GM23248 (cell line): ENCODE data around the gene CACNB3. TPM values are rescaled to one million over a fixed set of nuclear protein-coding genes. Genes with fewer than 3 reads are reported as not detected.

Experiments
- DNase-seq: peaks from one replicate; pipeline ENCODE4 v3.0.0-alpha.2; 2015
- H2AFZ ChIP-seq: fragments of 200-600 bp; sonication (generic); 2 replicates; pipeline ENCODE4 v1.6.1; 2016; ENCODE audit warnings: antibody characterized with exemption
- H3F3A ChIP-seq: fragments of 200-600 bp; sonication (generic); 2 replicates; pipeline ENCODE4 v1.6.1; 2016; ENCODE audit warnings: mild to moderate bottlenecking, antibody characterized with exemption, mixed run types; ENCODE audit not compliant: insufficient read depth
- H3K27ac ChIP-seq: fragments of 200-600 bp; sonication (generic); 2 replicates; pipeline ENCODE4 v1.5.1; 2016; ENCODE audit warnings: mild to moderate bottlenecking
- H3K27me3 ChIP-seq: fragments of 200-600 bp; sonication (generic); replicated peaks from 2 replicates; pipeline ENCODE4 v1.6.1; 2016; ENCODE audit warnings: mild to moderate bottlenecking; ENCODE audit not compliant: insufficient read depth
- H3K36me3 ChIP-seq: fragments of 200-600 bp; sonication (generic); 2 replicates; pipeline ENCODE4 v1.6.1; 2016; ENCODE audit warnings: low read depth, mild to moderate bottlenecking
- H3K4me1 ChIP-seq: fragments of 200-600 bp; sonication (generic); 2 replicates; pipeline ENCODE4 v1.6.1; 2016; ENCODE audit warnings: mild to moderate bottlenecking; ENCODE audit not compliant: insufficient read depth
- H3K4me2 ChIP-seq: fragments of 200-600 bp; sonication (generic); one replicate; pipeline ENCODE4 v1.6.1; 2016; ENCODE audit warnings: mild to moderate bottlenecking; ENCODE audit not compliant: unreplicated experiment
- H3K4me3 ChIP-seq: fragments of 200-600 bp; sonication (generic); 2 replicates; pipeline ENCODE4 v1.5.1; 2016; ENCODE audit warnings: mild to moderate bottlenecking
- H3K79me2 ChIP-seq: fragments of 200-600 bp; sonication (generic); 2 replicates; pipeline ENCODE4 v1.6.1; 2016; ENCODE audit warnings: mild to moderate bottlenecking; ENCODE audit not compliant: insufficient read depth
- H3K9ac ChIP-seq: fragments of 200-600 bp; sonication (generic); 2 replicates; pipeline ENCODE4 v1.6.1; 2016; ENCODE audit warnings: mild to moderate bottlenecking
- H3K9me2 ChIP-seq: fragments of 200-600 bp; sonication (generic); 2 replicates; pipeline ENCODE4 v1.6.1; 2016; ENCODE audit warnings: mixed run types, mild to moderate bottlenecking, moderate library complexity; ENCODE audit not compliant: insufficient read depth
- H3K9me3 ChIP-seq: fragments of 200-600 bp; sonication (generic); one replicate; pipeline ENCODE4 v1.6.1; 2017; ENCODE audit warnings: low read depth
- H4K20me1 ChIP-seq: fragments of 200-600 bp; sonication (generic); 2 replicates; pipeline ENCODE4 v1.6.0; 2016; ENCODE audit not compliant: insufficient read depth
- EZH2 ChIP-seq: fragments of 200-600 bp; sonication (generic); IDR thresholded peaks from 2 replicates; pipeline ENCODE4 v1.6.1; 2018; ENCODE audit warnings: antibody characterized with exemption, mild to moderate bottlenecking; ENCODE audit not compliant: insufficient read depth, poor library complexity, severe bottlenecking
- EZH2phosphoT487 ChIP-seq: fragments of 200-600 bp; sonication (generic); IDR thresholded peaks from 2 replicates; pipeline ENCODE4 v1.6.1; 2018; ENCODE audit warnings: antibody characterized with exemption, moderate library complexity, mild to moderate bottlenecking, low read depth; ENCODE audit not compliant: insufficient read depth
- WGBS, 2 experiments: methylation state at CpG; one replicate each; pipeline ENCODE4 v1.1.6; 2015 to 2017; ENCODE audit warnings: low lambda C conversion rate in 2 of 2, low coverage in 1 of 2; ENCODE audit errors: missing lambda C conversion rate in 2 of 2; 5-methylcytosine and 5-hydroxymethylcytosine counted together
- in situ Hi-C: fragments of 300-500 bp; cut with MboI; formaldehyde crosslinking; loops from 2 replicates; pipeline ENCODE4 v1.15.0; 2020
- polyA plus RNA-seq: library from polyadenylated mRNA; unstranded; fragments of >200 nt; fragmentation: Nextera tagmentation; extraction: Ambion mirVana; gene quantifications from 2 replicates; pipeline ENCODE4 v1.2.1, GENCODE V29; 2016
- total RNA-seq: library from RNA; depleted of rRNA; stranded (reverse); fragments of >200 nt; shearing (Covaris generic); gene quantifications from 2 replicates; pipeline ENCODE4 v1.2.3, GENCODE V29; 2014

CACNB3 gene
- total and polyA plus RNA-seq, 2 experiments from 2014 or later, result 22.6 to 26.8 TPM

- H3K9me2 ChIP-seq, result no peaks in the 10 kb centered on the region
- in situ Hi-C loops, result no loop called here
- H3K36me3 ChIP-seq, result no peaks in the 10 kb centered on the region
- H3K4me2 ChIP-seq, result peak within 1 kb of the TSS; percentile 85
- H3F3A ChIP-seq, result no peaks in the 10 kb centered on the region
- 0 to 1% methylated on average over 4 to 54 of the region's 86 CpGs for WGBS, 2 experiments
- H3K27me3 ChIP-seq, result no peaks in the 10 kb centered on the region
- peak within 1 kb of the TSS; percentile 82 for H3K9ac ChIP-seq
- H3K4me1 ChIP-seq, result peaks cover 9% of the 10 kb centered on the region; the same call in 1 of the 2 replicates
- peak within 1 kb of the TSS; percentile 99 for H2AFZ ChIP-seq
- peak; percentile 73 for DNase-seq
- H3K4me3 ChIP-seq, result peak within 1 kb of the TSS; percentile 94
- TF ChIP-seq EZH2 (no peak), EZH2phosphoT487 (no peak)
- H3K9me3 ChIP-seq, result no peaks in the 10 kb centered on the region
- peaks cover 43% of the 10 kb centered on the region for H3K79me2 ChIP-seq
- 0 out of 2 replicates have a peak within 1 kb of the TSS, but pooled peaks have one; percentile 0 for H3K27ac ChIP-seq
- no peaks in the 10 kb centered on the region for H4K20me1 ChIP-seq
These were observed 29.2 kb upstream of the CACNB3 start, which contains the start of gene ADCY6 for GRCh38 chr12:48788854-48789775. Gene ADCY6, minus strand, starts transcription at chr12:48789089. Its CDS starts 5,655 bp downstream, at chr12:48783434.

GRCh38 chr12:48789858-48790326, 28.4 kb upstream of the CACNB3 start:
- 11 to 13% methylated on average over 4 of the region's 4 CpGs for WGBS, 2 experiments
- Histone ChIP-seq H3K79me2 (peaks cover 38% of the 10 kb centered on the region), H3K9me2 (no peaks in the 10 kb centered on the region), H3K4me2 (peak overlapping the region; percentile 83), H3K27me3 (no peaks in the 10 kb centered on the region), H4K20me1 (no peaks in the 10 kb centered on the region), H3K4me3 (peak overlapping the region; percentile 94), H3F3A (no peaks in the 10 kb centered on the region), H2AFZ (peak overlapping the region; percentile 99), H3K36me3 (no peaks in the 10 kb centered on the region), H3K4me1 (peaks cover 9% of the 10 kb centered on the region; the same call in 1 of the 2 replicates), H3K9me3 (no peaks in the 10 kb centered on the region), H3K9ac (peak overlapping the region; percentile 82; the same call in 1 of the 2 replicates), H3K27ac (no peak overlapping the region)
- no peak for TF ChIP-seq EZH2
- TF ChIP-seq EZH2phosphoT487, result no peak
- DNase-seq, result no peak
- in situ Hi-C loops, result no loop called here

GRCh38 chr12:48793696-48794095, 24.6 kb upstream of the CACNB3 start:
- no peak for TF ChIP-seq EZH2phosphoT487
- no peak for TF ChIP-seq EZH2
- Histone ChIP-seq H3F3A (no peaks in the 10 kb centered on the region), H3K4me1 (no peaks in the 10 kb centered on the region), H2AFZ (no peak overlapping the region), H3K79me2 (peaks cover 4% of the 10 kb centered on the region; the same call in 1 of the 2 replicates), H3K36me3 (no peaks in the 10 kb centered on the region), H3K27me3 (no peaks in the 10 kb centered on the region), H3K27ac (no peak overlapping the region), H3K9ac (no peak overlapping the region), H3K4me2 (no peak overlapping the region), H4K20me1 (no peaks in the 10 kb centered on the region), H3K9me2 (no peaks in the 10 kb centered on the region), H3K4me3 (no peak overlapping the region), H3K9me3 (no peaks in the 10 kb centered on the region)
- WGBS, 2 experiments, result 80 to 88% methylated on average over 3 of the region's 3 CpGs
- DNase-seq, result no peak
- in situ Hi-C loops, result no loop called here

- peak; percentile 56 for DNase-seq
- no peaks in the 10 kb centered on the region for H4K20me1 ChIP-seq
- H3K4me2 ChIP-seq, result no peak overlapping the region
- no peaks in the 10 kb centered on the region for H3K4me1 ChIP-seq
- in situ Hi-C loops, result no loop called here
- H3K9me2 ChIP-seq, result no peaks in the 10 kb centered on the region
- TF ChIP-seq EZH2 (no peak), EZH2phosphoT487 (no peak)
- no peaks in the 10 kb centered on the region for H3K36me3 ChIP-seq
- no peaks in the 10 kb centered on the region for H3K79me2 ChIP-seq
- no peak overlapping the region for H2AFZ ChIP-seq
- no peak overlapping the region for H3K9ac ChIP-seq
- no peaks in the 10 kb centered on the region for H3K27me3 ChIP-seq
- no peaks in the 10 kb centered on the region for H3K9me3 ChIP-seq
- H3K4me3 ChIP-seq, result no peak overlapping the region
- H3K27ac ChIP-seq, result no peak overlapping the region
- H3F3A ChIP-seq, result no peaks in the 10 kb centered on the region
- WGBS, 2 experiments, result 89 to 92% methylated on average over 3 of the region's 3 CpGs
These were observed 23.4 kb upstream of the CACNB3 start for GRCh38 chr12:48794870-48795269.
